ENCODE measurements around the gene CD2. TPM values are rescaled to one million over a fixed set of nuclear protein-coding genes. Genes with fewer than 3 reads are reported as not detected.

Gene CD2, protein sequence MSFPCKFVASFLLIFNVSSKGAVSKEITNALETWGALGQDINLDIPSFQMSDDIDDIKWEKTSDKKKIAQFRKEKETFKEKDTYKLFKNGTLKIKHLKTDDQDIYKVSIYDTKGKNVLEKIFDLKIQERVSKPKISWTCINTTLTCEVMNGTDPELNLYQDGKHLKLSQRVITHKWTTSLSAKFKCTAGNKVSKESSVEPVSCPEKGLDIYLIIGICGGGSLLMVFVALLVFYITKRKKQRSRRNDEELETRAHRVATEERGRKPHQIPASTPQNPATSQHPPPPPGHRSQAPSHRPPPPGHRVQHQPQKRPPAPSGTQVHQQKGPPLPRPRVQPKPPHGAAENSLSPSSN
- polyA plus RNA-seq (2013, experiment 1 of 4) = not detected
- not detected for polyA plus RNA-seq (2013, experiment 2 of 4)
- polyA plus RNA-seq (2013, experiment 3 of 4) = not detected
- polyA plus RNA-seq (2013, experiment 4 of 4) = not detected

DNA sequence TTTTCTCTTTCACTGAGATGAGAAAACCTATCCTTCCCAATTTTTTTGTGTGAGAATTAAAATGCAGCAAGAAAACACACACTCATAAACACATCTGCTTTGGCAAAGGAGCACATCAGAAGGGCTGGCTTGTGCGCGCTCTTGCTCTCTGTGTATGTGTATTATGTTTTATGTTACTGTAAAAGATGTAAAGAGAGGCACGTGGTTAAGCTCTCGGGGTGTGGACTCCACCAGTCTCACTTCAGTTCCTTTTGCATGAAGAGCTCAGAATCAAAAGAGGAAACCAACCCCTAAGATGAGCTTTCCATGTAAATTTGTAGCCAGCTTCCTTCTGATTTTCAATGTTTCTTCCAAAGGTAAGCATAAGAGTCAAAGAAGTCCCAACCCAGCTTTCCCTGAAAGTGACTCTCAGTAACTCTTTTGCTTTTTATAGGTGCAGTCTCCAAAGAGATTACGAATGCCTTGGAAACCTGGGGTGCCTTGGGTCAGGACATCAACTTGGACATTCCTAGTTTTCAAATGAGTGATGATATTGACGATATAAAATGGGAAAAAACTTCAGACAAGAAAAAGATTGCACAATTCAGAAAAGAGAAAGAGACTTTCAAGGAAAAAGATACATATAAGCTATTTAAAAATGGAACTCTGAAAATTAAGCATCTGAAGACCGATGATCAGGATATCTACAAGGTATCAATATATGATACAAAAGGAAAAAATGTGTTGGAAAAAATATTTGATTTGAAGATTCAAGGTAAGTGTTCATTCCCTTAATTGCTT lies at the start of gene CD2:
Gene CD2 (plus strand): TSS at position 233 of the 780 bp plus-strand sequence. CDS start 63 bp downstream, at position 296.
- Histone ChIP-seq H3K4me3 (ENCODE audit: insufficient read depth, low read depth, low read length) (no peak within 1 kb of the TSS), H3K4me1 (ENCODE audit: control insufficient read depth, insufficient read depth, low read length) (no peaks in the 10 kb centered on the region), H3K27me3 (ENCODE audit: control insufficient read depth, insufficient read depth, low read length, poor library complexity, severe bottlenecking) (no peaks in the 10 kb centered on the region), H3K9me3 (ENCODE audit: control insufficient read depth, low read length) (no peaks in the 10 kb centered on the region), H3K27ac (ENCODE audit: insufficient read depth, low read depth, low read length, poor library complexity, severe bottlenecking) (no peak within 1 kb of the TSS), H3K36me3 (ENCODE audit: control insufficient read depth, insufficient read depth, low read length) (no peaks in the 10 kb centered on the region)
- 95 to 96% methylated on average over 7 of the region's 7 CpGs for WGBS, 2 experiments

DNA sequence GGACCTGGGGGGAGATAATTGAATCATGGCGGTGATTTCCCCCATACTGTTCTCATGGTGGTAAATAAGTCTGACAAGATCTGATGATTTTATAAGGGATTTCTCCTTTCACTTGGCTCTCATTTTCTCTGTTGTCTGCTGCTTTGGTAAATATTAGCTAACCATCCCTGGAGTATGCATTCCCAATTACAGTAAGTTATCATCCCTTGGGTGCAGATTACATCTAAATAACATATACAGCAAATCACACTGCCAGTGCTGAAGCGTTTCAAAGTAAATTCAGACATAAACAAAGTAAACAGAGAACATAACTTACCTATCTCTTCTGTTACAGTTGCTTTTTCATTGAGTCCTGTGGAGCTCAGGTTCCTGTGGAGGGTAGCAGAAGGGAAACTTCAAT lies 48.1 kb upstream of the CD2 start:
- H3K4me1 ChIP-seq (ENCODE audit: control insufficient read depth, insufficient read depth, low read length) = no peaks in the 10 kb centered on the region
- H3K4me3 ChIP-seq (ENCODE audit: insufficient read depth, low read depth, low read length) = no peak overlapping the region
- WGBS, 2 experiments = 88 to 94% methylated on average over 2 of the region's 2 CpGs
- no peaks in the 10 kb centered on the region for H3K36me3 ChIP-seq (ENCODE audit: control insufficient read depth, insufficient read depth, low read length)
- H3K27me3 ChIP-seq (ENCODE audit: control insufficient read depth, insufficient read depth, low read length, poor library complexity, severe bottlenecking) = no peaks in the 10 kb centered on the region
- no peaks in the 10 kb centered on the region for H3K9me3 ChIP-seq (ENCODE audit: control insufficient read depth, low read length)
- H3K27ac ChIP-seq (ENCODE audit: insufficient read depth, low read depth, low read length, poor library complexity, severe bottlenecking) = no peak overlapping the region

DNA sequence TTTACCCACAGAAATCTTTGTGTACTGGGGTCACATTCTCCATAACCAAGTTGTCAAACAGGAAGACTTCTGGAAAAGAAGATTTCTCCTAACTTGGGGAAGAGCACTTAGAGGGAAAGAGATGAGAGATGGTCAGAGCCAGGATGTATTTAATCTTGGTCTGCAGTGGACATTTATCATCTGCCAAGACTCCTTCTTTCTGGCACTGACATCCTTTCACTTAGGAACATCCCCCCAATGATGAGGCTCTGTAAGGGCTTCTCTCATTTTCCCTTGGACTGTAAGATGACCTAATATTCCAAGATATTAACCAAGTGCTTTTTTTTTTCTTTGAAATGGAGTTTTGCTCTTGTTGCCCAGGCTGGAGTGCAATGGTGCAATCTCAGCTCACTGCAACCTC lies 47.4 kb upstream of the CD2 start:
- Histone ChIP-seq H3K36me3 (ENCODE audit: control insufficient read depth, insufficient read depth, low read length) (no peaks in the 10 kb centered on the region), H3K9me3 (ENCODE audit: control insufficient read depth, low read length) (no peaks in the 10 kb centered on the region), H3K27ac (ENCODE audit: insufficient read depth, low read depth, low read length, poor library complexity, severe bottlenecking) (no peak overlapping the region)

DNA sequence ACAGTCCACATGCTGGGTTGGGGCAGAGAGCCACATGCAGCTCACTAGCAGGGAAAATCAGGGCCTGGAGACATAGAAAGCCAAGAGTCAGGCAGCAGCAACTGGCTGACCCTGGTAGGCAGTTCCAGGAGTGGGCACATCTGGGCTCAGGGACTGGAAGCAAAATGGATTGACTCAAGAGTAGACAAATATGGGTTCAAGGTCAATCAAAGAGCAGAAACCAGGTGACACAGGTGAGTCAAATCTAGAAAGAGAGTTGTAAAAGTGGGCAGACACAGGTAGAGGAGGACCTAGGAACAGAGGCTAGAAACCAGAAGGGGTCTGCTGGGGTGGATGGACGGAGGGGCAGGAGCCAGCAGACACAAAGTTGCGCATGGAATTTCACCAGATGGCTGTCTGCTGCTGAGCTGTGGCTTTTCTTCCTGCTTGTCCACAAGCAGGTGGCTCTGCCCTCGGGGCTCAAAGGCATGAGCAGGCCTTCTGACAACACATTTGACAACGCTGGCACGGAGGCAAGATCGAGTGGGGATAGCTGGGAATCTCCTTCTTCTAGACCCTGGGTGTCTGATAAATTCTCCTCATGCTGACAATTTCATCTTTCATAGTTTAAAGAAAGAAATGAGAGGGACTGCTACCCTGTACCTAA lies 45.9 kb upstream of the CD2 start:
- Histone ChIP-seq H3K27me3 (ENCODE audit: control insufficient read depth, insufficient read depth, low read length, poor library complexity, severe bottlenecking) (no peaks in the 10 kb centered on the region), H3K27ac (ENCODE audit: insufficient read depth, low read depth, low read length, poor library complexity, severe bottlenecking) (no peak overlapping the region), H3K36me3 (ENCODE audit: control insufficient read depth, insufficient read depth, low read length) (no peaks in the 10 kb centered on the region), H3K4me3 (ENCODE audit: insufficient read depth, low read depth, low read length) (no peak overlapping the region), H3K4me1 (ENCODE audit: control insufficient read depth, insufficient read depth, low read length) (peaks cover 3% of the 10 kb centered on the region), H3K9me3 (ENCODE audit: control insufficient read depth, low read length) (no peaks in the 10 kb centered on the region)
- WGBS, 2 experiments = 89 to 93% methylated on average over 6 of the region's 6 CpGs

More for the DNA sequence above, 47.4 kb upstream of the CD2 start:
- Histone ChIP-seq H3K4me3 (ENCODE audit: insufficient read depth, low read depth, low read length) (no peak overlapping the region), H3K27me3 (ENCODE audit: control insufficient read depth, insufficient read depth, low read length, poor library complexity, severe bottlenecking) (no peaks in the 10 kb centered on the region), H3K4me1 (ENCODE audit: control insufficient read depth, insufficient read depth, low read length) (peaks cover 3% of the 10 kb centered on the region)

DNA sequence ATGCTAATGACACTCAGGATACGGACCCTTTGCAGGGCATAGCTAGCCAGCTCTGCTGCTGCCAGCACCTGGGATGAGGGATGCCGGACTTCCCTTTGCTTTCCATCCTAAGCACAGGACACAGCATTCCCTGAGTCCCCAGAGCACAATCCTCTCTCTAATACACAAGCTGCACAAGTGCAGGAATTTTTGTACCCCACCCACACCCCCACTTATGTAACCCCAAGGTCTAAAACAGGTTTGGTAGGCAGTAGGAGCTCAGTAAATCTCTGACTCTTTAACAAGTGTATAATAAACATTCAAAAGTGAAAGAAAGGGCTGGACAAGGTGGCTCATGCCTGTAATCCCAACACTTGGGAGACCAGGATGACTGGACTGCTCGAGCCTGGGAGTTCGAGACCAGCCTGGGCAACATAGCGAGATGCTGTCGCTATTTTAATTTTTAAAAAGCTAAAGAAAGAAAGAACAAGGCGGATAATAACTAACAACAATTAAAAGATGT lies 44.5 kb upstream of the CD2 start:
- no peaks in the 10 kb centered on the region for H3K27me3 ChIP-seq (ENCODE audit: control insufficient read depth, insufficient read depth, low read length, poor library complexity, severe bottlenecking)
- no peaks in the 10 kb centered on the region for H3K9me3 ChIP-seq (ENCODE audit: control insufficient read depth, low read length)
- no peak overlapping the region for H3K27ac ChIP-seq (ENCODE audit: insufficient read depth, low read depth, low read length, poor library complexity, severe bottlenecking)
- no peaks in the 10 kb centered on the region for H3K36me3 ChIP-seq (ENCODE audit: control insufficient read depth, insufficient read depth, low read length)
- no peak overlapping the region for H3K4me3 ChIP-seq (ENCODE audit: insufficient read depth, low read depth, low read length)
- 92 to 94% methylated on average over 7 of the region's 7 CpGs for WGBS, 2 experiments
- H3K4me1 ChIP-seq (ENCODE audit: control insufficient read depth, insufficient read depth, low read length) = peaks cover 3% of the 10 kb centered on the region

DNA sequence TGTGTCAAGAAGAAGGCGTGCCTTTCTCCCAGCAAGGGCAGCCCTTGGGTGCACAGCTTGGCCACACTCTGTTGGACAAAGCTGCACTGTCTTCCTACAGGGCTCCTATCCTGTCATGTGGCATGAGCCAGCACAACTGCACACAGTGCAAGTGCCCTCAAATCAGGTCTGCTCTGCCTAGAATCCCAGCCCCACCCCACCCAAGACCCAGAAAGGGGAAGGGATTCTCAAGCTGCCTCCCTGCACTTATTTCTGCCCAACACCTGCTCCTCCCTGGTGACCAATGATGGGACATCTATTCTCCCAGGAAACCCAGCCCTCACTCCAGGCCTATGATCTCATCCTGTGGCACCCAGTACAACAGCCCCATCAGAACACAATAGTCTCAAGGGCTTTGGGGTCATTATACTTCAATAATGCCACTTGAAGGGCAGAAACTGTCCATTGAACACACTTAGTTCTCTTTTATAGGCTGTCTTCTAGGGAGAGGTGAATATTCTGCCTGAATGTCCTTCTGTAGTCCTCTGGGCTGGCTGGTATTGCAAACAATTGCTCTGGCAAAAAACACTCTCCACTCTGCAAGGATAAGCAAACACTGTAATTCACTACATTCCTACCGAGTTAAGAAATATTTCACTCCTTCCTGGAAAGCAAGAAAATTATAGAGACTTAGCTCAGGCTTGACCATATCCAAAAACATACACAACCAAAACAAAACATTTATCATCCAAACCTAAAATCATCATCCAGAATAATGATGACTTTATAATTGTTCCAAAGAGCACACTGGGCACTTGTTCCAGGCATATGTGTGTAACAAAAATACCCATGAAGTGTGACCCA lies 43.6 kb upstream of the CD2 start:
- H3K9me3 ChIP-seq (ENCODE audit: control insufficient read depth, low read length) = no peaks in the 10 kb centered on the region
- WGBS, 2 experiments = 90 to 93% methylated on average over 2 of the region's 2 CpGs

DNA sequence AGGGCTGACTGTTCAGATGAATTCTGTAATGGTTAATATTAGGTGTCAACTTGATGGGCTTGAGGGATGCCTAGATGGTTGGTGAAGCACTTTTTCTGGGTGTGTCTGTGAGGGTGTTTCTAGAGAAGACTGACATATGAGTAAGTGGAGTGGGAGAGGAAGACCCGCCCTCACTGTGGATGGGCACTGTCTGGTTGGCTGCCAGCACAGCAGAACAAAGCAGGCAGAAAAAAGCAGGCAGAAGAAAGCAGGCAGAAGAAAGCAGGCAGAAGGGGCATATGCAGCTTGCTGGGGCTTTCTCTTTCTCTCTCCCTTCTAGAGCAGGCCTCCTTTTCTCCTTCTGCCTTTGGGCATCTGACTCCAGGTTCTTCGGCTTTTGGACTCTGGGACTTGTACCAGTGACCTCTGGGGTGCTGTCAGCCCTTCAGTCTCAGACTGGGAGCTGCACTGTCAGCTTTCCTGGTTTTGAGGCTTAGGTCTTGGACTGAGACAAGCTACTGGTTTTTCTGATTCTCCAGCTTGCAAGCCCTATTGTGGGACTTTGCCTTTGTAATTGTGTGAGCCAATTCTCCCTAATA lies 42.9 kb upstream of the CD2 start:
- WGBS, 2 experiments = 84 to 93% methylated on average over 2 of the region's 2 CpGs
- H3K4me3 ChIP-seq (ENCODE audit: insufficient read depth, low read depth, low read length) = no peak overlapping the region
- no peaks in the 10 kb centered on the region for H3K27me3 ChIP-seq (ENCODE audit: control insufficient read depth, insufficient read depth, low read length, poor library complexity, severe bottlenecking)
- H3K27ac ChIP-seq (ENCODE audit: insufficient read depth, low read depth, low read length, poor library complexity, severe bottlenecking) = no peak overlapping the region
- H3K36me3 ChIP-seq (ENCODE audit: control insufficient read depth, insufficient read depth, low read length) = no peaks in the 10 kb centered on the region
- no peaks in the 10 kb centered on the region for H3K9me3 ChIP-seq (ENCODE audit: control insufficient read depth, low read length)
- H3K4me1 ChIP-seq (ENCODE audit: control insufficient read depth, insufficient read depth, low read length) = peaks cover 3% of the 10 kb centered on the region

More for the DNA sequence above, 43.6 kb upstream of the CD2 start:
- Histone ChIP-seq H3K36me3 (ENCODE audit: control insufficient read depth, insufficient read depth, low read length) (no peaks in the 10 kb centered on the region), H3K27me3 (ENCODE audit: control insufficient read depth, insufficient read depth, low read length, poor library complexity, severe bottlenecking) (no peaks in the 10 kb centered on the region), H3K27ac (ENCODE audit: insufficient read depth, low read depth, low read length, poor library complexity, severe bottlenecking) (no peak overlapping the region), H3K4me3 (ENCODE audit: insufficient read depth, low read depth, low read length) (no peak overlapping the region), H3K4me1 (ENCODE audit: control insufficient read depth, insufficient read depth, low read length) (peaks cover 3% of the 10 kb centered on the region)

DNA sequence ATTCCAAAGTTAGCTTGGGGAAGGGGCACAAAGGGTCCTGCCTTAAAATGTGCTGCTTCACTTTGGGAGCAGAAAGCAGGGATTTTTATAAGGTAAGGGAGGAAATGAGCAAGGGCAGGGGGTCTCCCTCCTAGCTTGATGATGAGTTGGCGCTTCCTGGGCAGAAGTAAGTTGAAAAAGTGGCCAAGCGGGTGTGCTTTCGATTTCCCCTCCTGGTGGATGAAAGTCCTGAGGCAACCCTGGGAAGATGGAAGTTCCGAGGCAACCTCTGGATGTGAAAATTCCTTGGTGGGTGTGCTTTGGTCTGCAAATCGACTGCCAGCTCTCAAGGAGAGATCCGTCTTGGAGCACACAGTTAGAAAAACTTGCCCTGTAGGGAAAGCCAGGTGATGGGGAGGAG lies 41.7 kb upstream of the CD2 start:
- H3K27me3 ChIP-seq (ENCODE audit: control insufficient read depth, insufficient read depth, low read length, poor library complexity, severe bottlenecking) = no peaks in the 10 kb centered on the region
- peaks cover 3% of the 10 kb centered on the region for H3K4me1 ChIP-seq (ENCODE audit: control insufficient read depth, insufficient read depth, low read length)
- no peak overlapping the region for H3K4me3 ChIP-seq (ENCODE audit: insufficient read depth, low read depth, low read length)
- no peaks in the 10 kb centered on the region for H3K36me3 ChIP-seq (ENCODE audit: control insufficient read depth, insufficient read depth, low read length)
- 37 to 44% methylated on average over 6 of the region's 6 CpGs for WGBS, 2 experiments
- no peak overlapping the region for H3K27ac ChIP-seq (ENCODE audit: insufficient read depth, low read depth, low read length, poor library complexity, severe bottlenecking)
- no peaks in the 10 kb centered on the region for H3K9me3 ChIP-seq (ENCODE audit: control insufficient read depth, low read length)

DNA sequence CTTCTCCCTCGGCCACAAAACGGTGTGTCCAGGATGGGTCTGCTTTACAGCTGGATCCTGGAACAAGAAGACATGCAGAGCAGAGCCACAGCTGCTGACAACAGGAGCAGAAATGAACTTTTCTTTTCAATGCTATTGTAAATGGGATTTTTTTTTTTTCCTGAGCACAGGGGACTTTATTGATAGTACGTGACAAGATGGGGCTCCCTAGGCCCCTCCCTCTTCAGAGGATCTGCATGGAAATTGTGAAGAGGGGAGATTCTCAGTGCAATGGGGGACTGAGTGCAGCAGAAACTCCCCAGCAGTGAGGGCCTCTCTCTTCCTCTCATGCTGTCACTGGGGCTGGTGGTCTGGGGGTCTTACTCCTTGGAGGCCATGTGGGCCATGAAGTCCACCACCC lies 40.8 kb upstream of the CD2 start:
- peaks cover 3% of the 10 kb centered on the region for H3K4me1 ChIP-seq (ENCODE audit: control insufficient read depth, insufficient read depth, low read length)
- 92% methylated on average over 3 of the region's 3 CpGs for WGBS, 2 experiments
- no peaks in the 10 kb centered on the region for H3K36me3 ChIP-seq (ENCODE audit: control insufficient read depth, insufficient read depth, low read length)
- no peak overlapping the region for H3K4me3 ChIP-seq (ENCODE audit: insufficient read depth, low read depth, low read length)
- H3K9me3 ChIP-seq (ENCODE audit: control insufficient read depth, low read length) = no peaks in the 10 kb centered on the region
- no peak overlapping the region for H3K27ac ChIP-seq (ENCODE audit: insufficient read depth, low read depth, low read length, poor library complexity, severe bottlenecking)
- no peaks in the 10 kb centered on the region for H3K27me3 ChIP-seq (ENCODE audit: control insufficient read depth, insufficient read depth, low read length, poor library complexity, severe bottlenecking)
